NCI-H345 treated with DMSO at 0.1 percent for 48 hours (cell line): ENCODE results near the gene FMN1.

Experiments
- DNase-seq: peaks from one replicate; lab custom pipeline; 2025; ENCODE audit not compliant: unreplicated experiment; lab: John Stamatoyannopoulos, UW

FMN1 gene

GRCh38 chr15:33200444-33200843, 5.9 kb upstream of the FMN1 start:
- DNase-seq: no peak

- DNase-seq: no peak
These were observed 4.0 kb upstream of the FMN1 start for GRCh38 chr15:33198541-33198940.

- DNase-seq: no peak
These were observed 3.1 kb upstream of the FMN1 start for GRCh38 chr15:33197636-33198035.

- no peak for DNase-seq
These were observed 277 bp downstream of the FMN1 start for GRCh38 chr15:33194237-33194636.

- DNase-seq: no peak
These were observed 2.9 kb downstream of the FMN1 start for GRCh38 chr15:33191591-33191990.

- DNase-seq: no peak
These were observed 4.0 kb downstream of the FMN1 start for GRCh38 chr15:33190539-33190938.

- no peak for DNase-seq
These were observed 5.8 kb downstream of the FMN1 start for GRCh38 chr15:33188641-33189257.

- no peak for DNase-seq
These were observed 6.4 kb downstream of the FMN1 start for GRCh38 chr15:33188159-33188558.

- no peak for DNase-seq
These were observed 11.2 kb downstream of the FMN1 start for GRCh38 chr15:33183334-33183733.

- DNase-seq: no peak
These were observed 11.6 kb downstream of the FMN1 start for GRCh38 chr15:33182926-33183325.

GRCh38 chr15:33182278-33182905, 12.1 kb downstream of the FMN1 start:
- no peak for DNase-seq

- DNase-seq: no peak
These were observed 14.6 kb downstream of the FMN1 start for GRCh38 chr15:33179874-33180273.

- DNase-seq: no peak
These were observed 23.3 kb downstream of the FMN1 start for GRCh38 chr15:33171202-33171601.

- no peak for DNase-seq
These were observed 24.9 kb downstream of the FMN1 start for GRCh38 chr15:33169625-33170024.

- no peak for DNase-seq
These were observed 26.1 kb downstream of the FMN1 start for GRCh38 chr15:33168444-33168843.

- DNase-seq: no peak
These were observed 30.7 kb downstream of the FMN1 start for GRCh38 chr15:33163816-33164215.

- no peak for DNase-seq
These were observed 33.3 kb downstream of the FMN1 start for GRCh38 chr15:33161209-33161608.

- no peak for DNase-seq
These were observed 33.8 kb downstream of the FMN1 start for GRCh38 chr15:33160581-33161165.

GRCh38 chr15:33159726-33160453, 34.6 kb downstream of the FMN1 start:
- no peak for DNase-seq

- DNase-seq: no peak
These were observed 36.1 kb downstream of the FMN1 start for GRCh38 chr15:33158366-33158765.

- no peak for DNase-seq
These were observed 37.0 kb downstream of the FMN1 start for GRCh38 chr15:33157371-33158037.
